ENCODE data around the gene ELF1.

- TF ChIP-seq CTCF (IDR thresholded peaks at IDR 0.05; ENCODE audit: insufficient read depth, low read length, poor library complexity, severe bottlenecking), result no peak
- TF ChIP-seq EZH2phosphoT487 (conservative IDR thresholded peaks at IDR 0.05; ENCODE audit: low read length), result no peak
Observed at GRCh38 chr13:40895227-40896184, 123.6 kb downstream of the ELF1 start.

Measured in SU-DHL-6 (cell line).